Activated T-cell treated with anti-CD3 and anti-CD28 coated beads for 24 hours (primary cell): ENCODE measurements around the gene STUB1.

Source experiments
- DNase-seq: peaks from one replicate; pipeline ENCODE4 v3.0.0-alpha.2; 2020; ENCODE audit warnings: low read depth

The STUB1 gene

DNA sequence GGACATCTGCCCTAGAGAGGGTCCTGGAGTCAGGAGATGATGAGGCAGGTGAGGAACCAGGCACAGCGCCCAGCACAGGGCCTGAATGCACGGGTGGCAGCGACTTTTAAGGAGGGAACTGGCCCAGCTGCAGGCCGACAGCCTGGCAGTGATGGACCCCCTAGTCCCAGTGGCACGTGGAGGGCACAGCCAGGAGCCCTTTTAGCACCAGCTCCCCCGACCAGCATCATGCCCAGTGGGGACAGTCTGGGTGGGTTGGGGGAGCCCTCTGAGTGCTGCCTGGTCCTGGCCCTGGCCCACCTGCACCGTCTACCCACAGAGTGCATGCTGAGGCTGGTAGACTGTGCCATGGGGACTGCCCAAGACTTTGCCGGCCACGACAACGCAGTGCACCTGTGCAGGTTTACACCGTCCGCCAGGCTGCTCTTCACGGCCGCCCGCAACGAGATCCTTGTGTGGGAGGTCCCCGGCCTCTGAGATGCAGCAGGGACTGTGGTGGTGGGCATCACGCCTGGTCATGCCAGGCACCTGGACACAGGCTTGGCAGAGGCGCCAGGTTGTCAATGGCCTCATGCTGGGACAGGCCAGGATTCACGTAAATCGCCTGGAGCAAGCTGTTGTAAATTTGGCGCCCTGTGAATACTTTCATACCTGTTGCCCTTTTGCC, 13.0 kb upstream of the STUB1 start:
- no peak for DNase-seq

DNA sequence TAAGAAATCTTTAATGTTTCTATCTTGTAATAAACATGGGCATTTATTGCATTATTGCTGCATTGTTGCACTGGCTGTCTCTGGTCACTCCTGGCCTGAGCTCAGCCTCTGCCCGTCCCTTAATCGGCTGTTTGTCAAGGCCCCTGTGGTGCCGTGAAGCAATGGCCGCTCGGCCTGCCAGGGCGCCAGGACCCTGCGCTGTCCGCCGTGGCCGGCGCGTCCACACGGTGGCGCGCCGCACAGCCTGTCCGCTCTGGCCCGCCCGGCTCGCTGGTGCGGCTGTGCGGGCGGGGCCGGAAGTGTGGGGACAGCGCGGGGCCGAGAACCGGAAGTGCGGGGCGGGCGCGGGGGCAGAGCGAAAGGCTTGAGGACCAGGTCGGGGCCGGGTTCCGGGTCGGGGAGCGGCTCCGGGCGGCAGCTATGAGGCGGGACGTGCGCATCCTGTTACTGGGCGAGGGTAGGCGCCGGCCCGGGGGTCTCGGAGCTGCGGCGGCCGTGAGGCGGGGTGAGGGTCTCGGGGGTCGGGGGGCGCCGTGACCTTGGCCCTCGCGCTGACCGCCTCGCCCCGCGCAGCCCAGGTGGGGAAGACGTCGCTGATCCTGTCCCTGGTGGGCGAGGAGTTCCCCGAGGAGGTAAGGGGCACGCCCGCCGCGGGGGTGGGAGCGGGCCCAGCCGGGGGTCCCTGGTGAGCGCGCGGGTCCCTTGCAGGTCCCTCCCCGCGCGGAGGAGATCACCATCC, 12.3 kb upstream of the STUB1 start, which contains the start of gene RHOT2:
RHOT2 (plus strand) TSS at position 353 of the 739 bp plus-strand sequence; CDS start at position 421, 68 bp downstream.
- DNase-seq: peak; percentile 90

DNA sequence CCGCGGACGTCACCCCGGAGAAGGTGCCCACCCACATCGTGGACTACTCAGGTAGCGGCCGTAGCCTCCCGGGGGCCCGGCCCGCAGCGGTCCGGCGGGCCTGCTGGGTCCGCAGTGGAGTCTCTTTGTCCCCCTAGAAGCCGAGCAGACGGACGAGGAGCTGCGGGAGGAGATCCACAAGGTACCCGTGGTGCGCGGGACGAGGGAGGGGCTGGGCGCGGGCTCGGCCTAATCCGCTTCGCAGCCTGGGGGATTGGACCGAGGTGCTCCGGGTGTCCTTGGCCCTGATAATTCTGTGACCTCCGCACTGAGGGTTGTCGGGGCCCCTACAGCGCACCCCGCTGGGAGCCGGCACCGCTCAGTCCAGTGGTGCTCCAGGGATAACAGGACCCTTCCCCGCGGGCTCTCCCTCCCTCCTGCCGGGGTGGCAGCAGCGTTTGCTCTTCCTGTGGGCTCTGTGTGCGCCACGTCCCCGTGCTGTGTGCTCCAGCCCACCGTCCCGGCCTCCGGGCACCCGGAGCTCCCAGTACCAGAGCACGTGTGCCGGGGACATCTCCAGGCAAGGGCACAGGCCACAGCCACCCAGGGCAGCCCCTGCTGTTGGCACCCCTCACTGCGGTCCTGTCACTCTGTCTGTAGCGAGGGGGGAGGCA, 11.6 kb upstream of the STUB1 start:
- no peak for DNase-seq

DNA sequence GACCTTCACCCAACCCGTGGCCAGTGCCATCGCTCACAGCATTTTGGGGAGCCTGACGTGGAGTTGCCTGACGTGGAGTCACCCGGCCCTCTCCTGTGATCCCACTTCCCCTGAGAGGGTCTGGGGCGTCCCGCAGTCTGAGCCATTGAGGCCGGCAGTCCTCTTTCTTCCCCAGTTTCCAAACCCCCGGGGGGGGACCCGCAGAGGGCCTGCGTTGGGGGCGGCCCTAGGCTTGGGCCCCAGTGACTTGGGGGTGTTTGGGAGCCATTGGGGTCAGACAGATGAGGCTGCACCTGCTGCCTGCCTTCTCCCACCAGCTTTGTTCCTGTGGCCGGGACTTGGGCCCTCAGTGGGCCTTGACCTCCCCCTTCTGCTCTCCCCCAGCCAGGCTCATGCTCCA, 10.5 kb upstream of the STUB1 start:
- DNase-seq: no peak

DNA sequence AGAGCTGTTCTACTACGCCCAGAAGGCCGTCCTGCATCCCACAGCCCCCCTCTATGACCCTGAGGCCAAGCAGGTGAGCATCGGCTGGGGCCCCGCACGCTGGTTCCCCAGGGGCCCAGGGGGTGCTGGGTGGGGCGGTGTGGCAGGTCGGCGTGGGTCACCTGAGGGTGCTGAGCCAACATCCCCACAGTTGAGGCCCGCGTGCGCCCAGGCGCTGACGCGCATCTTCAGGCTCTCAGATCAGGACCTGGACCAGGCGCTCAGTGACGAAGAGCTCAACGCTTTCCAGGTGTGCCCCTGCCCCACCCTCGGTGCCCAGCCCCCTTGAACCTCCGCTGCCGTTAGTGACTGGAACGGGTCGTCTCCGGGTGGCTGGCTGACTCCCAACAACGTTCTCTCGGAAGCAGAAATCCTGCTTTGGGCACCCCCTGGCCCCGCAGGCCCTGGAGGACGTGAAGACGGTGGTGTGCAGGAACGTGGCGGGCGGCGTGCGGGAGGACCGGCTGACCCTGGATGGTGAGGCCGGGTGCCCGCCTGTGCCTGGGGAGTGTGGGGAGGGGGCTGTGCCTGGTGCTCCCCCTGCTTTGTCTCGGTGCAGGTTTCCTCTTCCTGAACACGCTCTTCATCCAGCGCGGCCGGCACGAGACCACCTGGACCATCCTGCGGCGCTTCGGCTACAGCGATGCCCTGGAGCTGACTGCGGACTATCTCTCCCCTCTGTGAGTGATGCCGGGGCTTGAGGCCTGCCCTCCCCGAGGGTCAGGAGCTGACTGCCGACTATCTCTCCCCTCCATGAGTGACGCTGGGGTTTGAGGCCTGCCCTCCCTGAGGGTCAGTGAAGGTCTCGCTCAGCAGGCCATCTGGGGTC, 9.5 kb upstream of the STUB1 start:
- DNase-seq: no peak

DNA sequence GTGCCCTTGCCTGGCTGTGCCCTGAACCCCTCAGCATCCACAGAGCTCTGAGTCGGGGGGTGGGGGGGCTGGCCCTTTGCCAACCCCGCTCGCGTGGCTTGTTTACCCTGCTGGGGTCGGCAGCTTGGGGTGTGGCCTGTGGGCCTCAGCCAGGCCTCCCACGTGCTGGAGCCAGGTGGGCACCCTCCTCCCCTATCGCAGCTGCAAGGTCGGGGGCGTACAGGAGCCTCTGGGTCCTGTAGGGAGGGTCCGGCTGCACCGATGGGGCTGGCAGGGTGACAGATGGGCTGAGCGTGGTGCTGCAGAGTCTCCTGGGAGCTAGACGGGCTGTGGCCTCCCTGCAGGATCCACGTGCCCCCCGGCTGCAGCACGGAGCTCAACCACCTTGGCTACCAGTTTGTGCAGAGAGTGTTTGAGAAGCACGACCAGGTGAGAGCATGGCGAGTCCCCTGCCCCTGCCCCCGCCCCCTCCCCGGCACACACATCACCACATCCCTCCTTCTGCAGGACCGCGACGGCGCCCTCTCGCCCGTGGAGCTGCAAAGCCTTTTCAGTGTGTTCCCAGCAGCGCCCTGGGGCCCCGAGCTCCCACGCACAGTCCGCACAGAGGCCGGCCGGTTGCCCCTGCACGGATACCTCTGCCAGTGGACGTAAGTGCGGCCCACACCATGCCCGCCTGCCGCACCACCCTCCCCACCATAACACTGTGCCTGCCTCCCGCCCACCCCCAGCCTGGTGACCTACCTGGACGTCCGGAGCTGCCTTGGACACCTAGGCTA, 8.7 kb upstream of the STUB1 start:
- DNase-seq: no peak

DNA sequence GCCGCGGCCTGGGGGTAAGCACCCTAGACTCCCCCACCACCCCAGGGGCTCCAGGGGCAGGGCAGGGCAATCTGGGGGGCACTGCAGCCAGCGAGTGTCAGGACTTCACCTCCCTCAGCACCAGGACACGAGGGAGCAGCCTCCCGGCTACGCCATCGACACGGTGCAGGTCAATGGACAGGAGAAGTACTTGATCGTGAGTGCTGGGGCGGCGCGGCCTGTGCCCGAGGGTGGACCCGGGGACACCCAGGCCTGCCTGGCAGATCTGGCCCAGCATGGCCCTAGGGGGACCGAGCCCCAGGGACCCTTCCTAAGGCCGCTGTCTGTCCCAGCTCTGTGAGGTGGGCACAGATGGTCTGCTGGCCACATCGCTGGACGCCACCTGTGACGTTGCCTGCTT, 7.8 kb upstream of the STUB1 start:
- DNase-seq: no peak

DNA sequence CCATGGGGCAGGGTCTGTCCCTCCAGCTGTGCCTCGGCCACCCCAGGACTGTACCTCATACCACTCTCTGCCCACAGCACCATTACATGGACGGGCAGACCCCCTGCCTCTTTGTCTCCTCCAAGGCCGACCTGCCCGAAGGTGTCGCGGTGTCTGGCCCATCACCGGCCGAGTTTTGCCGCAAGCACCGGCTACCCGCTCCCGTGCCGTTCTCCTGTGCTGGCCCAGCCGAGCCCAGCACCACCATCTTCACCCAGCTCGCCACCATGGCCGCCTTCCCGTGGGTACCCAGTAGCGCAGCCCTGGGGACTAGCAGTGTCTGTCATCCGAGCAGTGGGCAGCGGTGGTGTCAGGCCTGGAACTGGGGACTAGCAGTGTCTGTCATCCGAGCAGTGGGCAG, 7.4 kb upstream of the STUB1 start:
- no peak for DNase-seq

DNA sequence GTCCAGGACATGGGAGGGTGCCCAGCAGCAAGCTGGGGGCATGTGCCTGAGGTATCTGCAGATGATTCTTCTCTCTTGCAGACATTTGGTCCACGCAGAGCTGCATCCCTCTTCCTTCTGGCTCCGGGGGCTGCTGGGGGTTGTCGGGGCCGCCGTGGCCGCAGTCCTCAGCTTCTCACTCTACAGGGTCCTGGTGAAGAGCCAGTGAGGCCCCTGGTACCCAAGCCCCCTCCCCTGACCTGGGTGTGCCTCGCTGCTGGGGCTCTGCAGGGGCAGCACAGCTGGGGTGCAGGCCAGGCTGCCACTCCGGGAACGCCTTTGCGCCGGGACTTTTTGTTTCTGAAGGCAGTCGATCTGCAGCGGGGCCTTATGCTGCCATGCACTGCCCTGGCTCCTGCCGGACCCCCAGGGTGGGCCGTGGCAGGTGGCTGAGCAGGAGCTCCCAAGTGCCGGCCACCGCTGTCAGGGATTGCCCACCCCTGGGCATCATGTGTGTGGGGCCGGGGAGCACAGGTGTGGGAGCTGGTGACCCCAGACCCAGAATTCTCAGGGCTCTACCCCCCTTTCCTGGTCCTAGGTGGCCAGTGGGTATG, 6.7 kb upstream of the STUB1 start:
- no peak for DNase-seq

DNA sequence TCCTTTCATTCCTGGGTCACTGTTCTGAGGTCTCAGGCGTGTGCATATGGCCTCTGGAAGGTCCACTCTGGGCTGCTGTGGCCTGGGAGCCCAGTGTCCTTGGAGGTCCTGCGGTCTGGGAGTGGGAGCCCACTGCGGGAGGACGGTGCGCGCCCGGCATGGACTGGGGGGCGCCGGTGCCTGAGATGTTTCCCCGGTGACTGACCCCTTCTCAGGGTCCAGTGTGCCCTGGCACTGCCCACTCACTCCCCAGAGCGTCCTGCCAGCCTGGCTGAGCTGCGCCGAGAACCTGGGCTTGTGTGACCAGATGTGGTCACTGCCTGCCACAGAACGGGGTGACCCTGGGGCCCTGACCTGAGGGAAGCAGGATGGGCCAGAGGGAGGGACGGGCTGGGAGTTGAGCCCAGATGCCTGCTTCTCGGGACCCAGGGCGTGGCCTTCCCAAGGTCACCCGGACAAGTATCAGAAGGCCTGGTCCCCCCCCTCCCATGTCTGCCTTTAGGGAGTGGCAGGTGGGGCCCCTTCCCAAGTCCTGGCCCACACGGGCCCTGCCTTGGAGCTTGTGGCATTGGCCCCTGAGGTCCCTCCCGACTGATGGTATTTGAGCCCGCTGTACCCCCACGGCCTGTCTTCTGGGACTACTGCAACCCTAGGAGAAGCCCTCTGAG, 5.9 kb upstream of the STUB1 start:
- DNase-seq: no peak

DNA sequence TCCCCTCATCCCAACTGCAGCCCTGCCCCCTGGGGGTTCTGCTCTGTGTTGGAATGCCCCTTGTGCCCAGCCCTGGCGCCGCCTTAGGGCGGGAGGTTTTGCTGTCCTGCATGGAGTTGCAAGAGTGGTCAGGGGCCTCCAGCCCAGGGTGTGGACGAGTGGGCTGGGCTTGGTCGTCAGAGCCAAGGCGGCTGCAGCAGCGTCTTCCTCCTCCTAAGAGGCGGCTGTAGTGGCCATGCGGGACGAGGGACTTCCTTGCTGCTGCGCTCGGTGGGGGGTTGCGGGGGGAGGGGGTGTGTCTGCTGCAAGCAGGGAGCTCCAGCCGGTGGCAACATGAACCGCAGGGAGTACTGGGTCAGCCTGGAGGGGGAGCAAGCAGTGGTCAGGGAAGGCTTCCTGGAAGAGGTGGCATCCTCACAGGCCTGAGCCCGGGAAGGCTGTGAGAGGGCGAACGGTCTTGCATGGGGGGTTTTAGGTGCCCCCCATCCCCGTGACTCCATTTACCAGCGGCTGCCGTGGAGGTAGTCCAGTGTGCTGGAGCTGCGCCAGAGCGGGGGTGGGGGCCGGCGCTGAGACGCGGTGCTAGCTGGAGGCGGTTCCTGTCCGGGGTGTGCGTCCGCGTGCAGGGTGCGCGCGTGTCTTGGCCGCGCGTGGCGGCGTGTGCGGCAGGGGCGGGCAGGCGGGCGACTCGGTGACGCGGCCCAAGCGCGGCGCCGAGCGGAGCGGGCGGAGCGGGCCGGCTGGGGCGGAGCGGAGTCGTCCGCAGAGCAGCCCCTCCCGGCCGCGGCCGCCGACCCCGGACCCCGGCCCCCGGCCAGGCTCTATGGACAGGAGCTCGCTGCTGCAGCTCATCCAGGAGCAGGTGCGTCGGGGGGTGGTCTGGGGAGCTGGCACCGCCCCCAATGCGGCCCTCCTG, 5.0 kb upstream of the STUB1 start, which contains the start of gene RHBDL1:
RHBDL1 (plus strand) TSS at position 704 of the 916 bp plus-strand sequence; CDS start at position 824, 120 bp downstream.
- no peak for DNase-seq

DNA sequence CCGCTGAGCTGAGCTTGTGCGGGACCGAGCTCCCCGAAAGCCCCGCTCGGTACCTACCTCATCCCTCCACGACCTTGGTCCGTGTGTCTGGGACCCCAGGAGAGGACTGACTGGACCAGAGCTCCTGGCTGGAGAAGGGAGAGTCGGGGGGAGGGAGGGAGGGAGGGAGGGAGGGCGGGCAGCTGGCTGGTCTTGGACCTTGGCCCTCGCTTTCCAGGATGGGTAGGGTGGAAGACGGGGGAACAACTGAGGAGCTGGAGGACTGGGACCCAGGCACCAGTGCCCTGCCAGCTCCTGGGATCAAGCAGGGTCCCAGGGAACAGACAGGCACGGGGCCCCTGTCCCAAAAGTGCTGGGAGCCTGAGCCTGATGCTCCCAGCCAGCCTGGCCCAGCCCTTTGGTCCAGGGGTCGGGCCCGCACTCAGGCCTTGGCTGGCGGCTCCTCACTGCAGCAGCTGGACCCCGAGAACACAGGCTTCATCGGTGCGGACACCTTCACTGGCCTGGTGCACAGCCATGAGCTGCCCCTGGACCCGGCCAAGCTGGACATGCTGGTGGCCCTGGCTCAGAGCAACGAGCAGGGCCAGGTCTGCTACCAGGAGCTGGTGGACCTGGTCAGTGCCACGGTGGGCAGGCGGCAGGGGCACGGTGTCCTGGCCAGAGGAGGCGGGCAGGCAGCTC, 4.2 kb upstream of the STUB1 start:
- DNase-seq: no peak

DNA sequence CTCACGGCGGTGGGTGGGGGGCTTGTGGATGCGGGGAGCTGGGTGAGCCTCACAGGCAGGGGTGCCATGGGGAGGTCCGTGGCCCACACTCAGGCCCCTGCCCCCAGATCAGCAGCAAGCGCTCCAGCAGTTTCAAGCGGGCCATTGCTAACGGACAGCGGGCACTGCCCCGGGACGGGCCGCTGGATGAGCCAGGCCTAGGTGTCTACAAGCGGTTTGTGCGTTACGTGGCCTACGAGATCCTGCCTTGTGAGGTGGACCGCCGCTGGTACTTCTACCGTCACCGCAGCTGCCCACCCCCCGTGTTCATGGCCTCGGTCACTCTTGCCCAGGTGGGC, 3.7 kb upstream of the STUB1 start:
- DNase-seq: no peak

DNA sequence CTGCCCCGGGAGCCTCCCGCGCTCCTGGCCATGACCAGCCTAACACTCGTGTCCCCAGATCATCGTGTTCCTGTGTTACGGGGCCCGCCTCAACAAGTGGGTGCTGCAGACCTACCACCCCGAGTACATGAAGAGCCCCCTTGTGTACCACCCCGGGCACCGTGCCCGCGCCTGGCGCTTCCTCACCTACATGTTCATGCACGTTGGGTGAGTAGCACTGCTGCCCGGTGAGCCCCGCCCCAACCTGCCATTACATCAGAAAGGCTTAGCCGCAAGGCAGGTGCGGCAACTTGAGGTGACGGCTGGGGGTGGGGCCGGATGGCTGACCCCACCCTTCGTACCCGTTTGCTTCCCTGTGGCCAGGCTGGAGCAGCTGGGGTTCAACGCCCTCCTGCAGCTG, 3.3 kb upstream of the STUB1 start:
- no peak for DNase-seq

DNA sequence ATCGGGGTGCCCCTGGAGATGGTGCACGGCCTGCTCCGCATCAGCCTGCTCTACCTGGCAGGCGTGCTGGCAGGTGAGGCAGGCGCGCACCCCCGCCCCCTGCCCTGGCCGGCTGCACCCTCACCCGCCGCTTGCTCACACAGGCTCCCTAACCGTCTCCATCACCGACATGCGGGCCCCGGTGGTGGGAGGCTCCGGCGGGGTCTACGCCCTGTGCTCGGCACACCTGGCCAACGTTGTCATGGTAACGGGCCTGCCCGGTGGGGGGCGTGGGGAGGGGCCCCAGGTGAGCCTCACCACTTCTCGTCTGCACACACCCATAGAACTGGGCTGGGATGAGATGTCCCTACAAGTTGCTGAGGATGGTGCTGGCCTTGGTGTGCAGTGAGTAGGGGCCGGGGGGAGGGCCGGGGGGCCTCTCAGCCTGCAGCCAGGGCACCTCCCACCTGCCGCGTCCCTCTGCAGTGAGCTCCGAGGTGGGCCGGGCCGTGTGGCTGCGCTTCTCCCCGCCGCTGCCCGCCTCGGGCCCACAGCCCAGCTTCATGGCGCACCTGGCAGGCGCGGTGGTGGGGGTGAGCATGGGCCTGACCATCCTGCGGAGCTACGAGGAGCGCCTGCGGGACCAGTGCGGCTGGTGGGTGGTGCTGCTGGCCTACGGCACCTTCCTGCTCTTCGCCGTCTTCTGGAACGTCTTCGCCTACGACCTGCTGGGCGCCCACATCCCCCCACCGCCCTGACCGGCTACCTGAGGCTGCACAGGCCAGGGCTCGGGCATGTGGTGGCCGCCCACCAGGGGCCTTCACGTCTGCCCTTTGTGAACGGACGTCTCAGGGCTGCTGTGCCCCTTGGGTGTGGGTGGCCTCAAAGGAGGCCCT, 2.7 kb upstream of the STUB1 start:
- DNase-seq: no peak

DNA sequence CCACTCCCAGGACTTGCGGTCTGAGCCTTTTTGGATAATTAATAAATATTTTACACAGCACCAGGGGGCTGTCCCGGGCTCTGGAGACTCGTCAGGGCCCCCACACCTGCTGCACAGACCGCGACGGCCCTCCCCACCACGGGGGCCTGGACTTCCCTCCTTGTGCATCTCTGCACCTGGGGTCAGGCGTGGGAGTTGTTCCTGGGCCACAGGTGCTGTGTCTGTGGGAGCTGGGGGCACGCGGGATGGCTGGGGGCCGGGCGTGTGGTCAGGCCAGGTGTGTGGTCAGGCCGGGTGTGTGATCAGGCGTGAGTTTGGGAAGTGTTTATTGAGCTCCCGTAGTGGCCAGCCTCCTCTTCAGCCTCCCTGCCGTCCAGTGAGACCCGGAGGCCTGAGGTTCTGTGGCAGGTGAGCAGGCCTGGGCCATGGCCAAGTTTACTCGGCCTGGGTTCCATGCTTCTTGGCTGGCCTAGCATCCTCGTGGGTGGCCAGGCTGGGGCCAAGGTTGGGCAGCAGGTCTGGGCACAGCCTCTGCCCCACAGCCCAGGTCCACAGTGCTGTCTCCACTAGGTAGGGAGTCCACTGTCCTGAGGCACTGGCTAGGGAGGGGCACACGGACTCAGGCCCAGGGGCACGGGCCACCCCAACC, 1.9 kb upstream of the STUB1 start:
- no peak for DNase-seq
